Measurements from ENCODE around the gene MARS1. TPM values are rescaled to one million over a fixed set of nuclear protein-coding genes. Genes with fewer than 3 reads are reported as not detected.

The MARS1 gene
- total RNA-seq, 2 donors from 2014 or later = 90.3 to 195 TPM

- Histone ChIP-seq H3K27me3 (no peaks in the 10 kb centered on the region), H3K9ac (ENCODE audit: low read depth in 2 of 2, low read length in 2 of 2) (peak within 1 kb of the TSS; percentile 80 to 90), H3K9me3 (no peaks in the 10 kb centered on the region), H3K36me3 (peaks cover 11% of the 10 kb centered on the region), H3K4me3 (peak within 1 kb of the TSS; percentile 58), H3K27ac (peak within 1 kb of the TSS; percentile 98), H3K4me1 (peaks cover 33% of the 10 kb centered on the region)
- TF ChIP-seq CTCF (IDR thresholded peaks at IDR 0.05) = no peak
- intact Hi-C loops (cut with DNase I) = loop anchor here (5.0 kb wide), 1 partner anchor 325 kb away; the partner anchor contains the start of gene CTDSP2
- DNase-seq = peak; percentile 92
Observed at GRCh38 chr12:57522011-57522886, 34.4 kb downstream of the MARS1 start, which contains the start of gene MBD6. Gene MBD6 (plus strand): TSS chr12:57522824. CDS start chr12:57524304, 1,480 bp downstream.

GRCh38 chr12:57522887-57523705 is 35.2 kb downstream of the MARS1 start:
- no peak for TF ChIP-seq CTCF (IDR thresholded peaks at IDR 0.05)
- peak overlapping the region; percentile 58 for H3K4me3 ChIP-seq
- intact Hi-C loops (cut with DNase I) = loop anchor here (5.0 kb wide), 1 partner anchor 324 kb away; the partner anchor contains the start of gene CTDSP2
- no peaks in the 10 kb centered on the region for H3K27me3 ChIP-seq
- no peaks in the 10 kb centered on the region for H3K9me3 ChIP-seq
- H3K9ac ChIP-seq (ENCODE audit: low read depth in 2 of 2, low read length in 2 of 2) = peak overlapping the region; percentile 75 to 80
- peaks cover 15% of the 10 kb centered on the region for H3K36me3 ChIP-seq
- peaks cover 31% of the 10 kb centered on the region for H3K4me1 ChIP-seq
- peak; percentile 65 for DNase-seq
- peak overlapping the region; percentile 98 for H3K27ac ChIP-seq

GRCh38 chr12:57523706-57524614 is 36.1 kb downstream of the MARS1 start:
- no peak for TF ChIP-seq CTCF (IDR thresholded peaks at IDR 0.05)
- Histone ChIP-seq H3K4me1 (peaks cover 22% of the 10 kb centered on the region), H3K9me3 (no peaks in the 10 kb centered on the region), H3K9ac (ENCODE audit: low read depth in 2 of 2, low read length in 2 of 2) (peak overlapping the region; percentile 75 to 80), H3K27me3 (no peaks in the 10 kb centered on the region), H3K4me3 (peak overlapping the region; percentile 58), H3K27ac (peak overlapping the region; percentile 98), H3K36me3 (peaks cover 15% of the 10 kb centered on the region)
- intact Hi-C loops (cut with DNase I) = loop anchor here (5.0 kb wide), 1 partner anchor 323 kb away; the partner anchor contains the start of gene CTDSP2
- DNase-seq = no peak

GRCh38 chr12:57524814-57525614 is 37.1 kb downstream of the MARS1 start:
- peak; percentile 50 for DNase-seq
- intact Hi-C loops (cut with DNase I) = loop anchor here (5.0 kb wide), 1 partner anchor 322 kb away; the partner anchor contains the start of gene CTDSP2
- H3K27me3 ChIP-seq = no peaks in the 10 kb centered on the region
- no peaks in the 10 kb centered on the region for H3K9me3 ChIP-seq
- H3K27ac ChIP-seq = no peak overlapping the region
- no peak overlapping the region for H3K4me3 ChIP-seq
- H3K9ac ChIP-seq (ENCODE audit: low read depth in 2 of 2, low read length in 2 of 2) = no peak overlapping the region
- H3K4me1 ChIP-seq = peaks cover 21% of the 10 kb centered on the region
- TF ChIP-seq CTCF (IDR thresholded peaks at IDR 0.05) = no peak
- H3K36me3 ChIP-seq = peaks cover 15% of the 10 kb centered on the region

All from colonic mucosa (tissue), 4 donors.